ENCODE data around the gene STAT1. TPM values are rescaled to one million over a fixed set of nuclear protein-coding genes. Genes with fewer than 3 reads are reported as not detected.

The STAT1 gene
- total RNA-seq, 1 donor from 2014 or later = 12.4 TPM

GRCh38 chr2:190994148-190994547 is 19.8 kb downstream of the STAT1 start:
- DNase-seq = no peak
- Mint-ChIP-seq H3K4me3 (ENCODE audit: unreplicated experiment) (no peak overlapping the region), H3K27me3 (ENCODE audit: unreplicated experiment) (no peaks in the 10 kb centered on the region), H3K4me1 (ENCODE audit: low read depth, unreplicated experiment) (no peaks in the 10 kb centered on the region), H3K9me3 (ENCODE audit: unreplicated experiment) (no peaks in the 10 kb centered on the region), H3K36me3 (ENCODE audit: unreplicated experiment) (peaks cover 7% of the 10 kb centered on the region), H3K27ac (ENCODE audit: unreplicated experiment) (no peak overlapping the region)
- TF ChIP-seq CTCF (IDR thresholded peaks at IDR 0.05; ENCODE audit: partially characterized antibody, unreplicated experiment) = no peak

- Mint-ChIP-seq H3K9me3 (ENCODE audit: unreplicated experiment) (no peaks in the 10 kb centered on the region), H3K27me3 (ENCODE audit: unreplicated experiment) (no peaks in the 10 kb centered on the region), H3K4me1 (ENCODE audit: low read depth, unreplicated experiment) (no peaks in the 10 kb centered on the region), H3K36me3 (ENCODE audit: unreplicated experiment) (peaks cover 7% of the 10 kb centered on the region), H3K27ac (ENCODE audit: unreplicated experiment) (no peak overlapping the region), H3K4me3 (ENCODE audit: unreplicated experiment) (no peak overlapping the region)
- DNase-seq = no peak
- TF ChIP-seq CTCF (IDR thresholded peaks at IDR 0.05; ENCODE audit: partially characterized antibody, unreplicated experiment) = no peak
These were observed 20.7 kb downstream of the STAT1 start for GRCh38 chr2:190993292-190993643.

- no peak for TF ChIP-seq CTCF (IDR thresholded peaks at IDR 0.05; ENCODE audit: partially characterized antibody, unreplicated experiment)
- Mint-ChIP-seq H3K27me3 (ENCODE audit: unreplicated experiment) (no peaks in the 10 kb centered on the region), H3K27ac (ENCODE audit: unreplicated experiment) (no peak overlapping the region), H3K4me1 (ENCODE audit: low read depth, unreplicated experiment) (no peaks in the 10 kb centered on the region), H3K9me3 (ENCODE audit: unreplicated experiment) (no peaks in the 10 kb centered on the region), H3K4me3 (ENCODE audit: unreplicated experiment) (no peak overlapping the region), H3K36me3 (ENCODE audit: unreplicated experiment) (peaks cover 7% of the 10 kb centered on the region)
- no peak for DNase-seq
These were observed 23.8 kb downstream of the STAT1 start for GRCh38 chr2:190990132-190990531.

- H3K9me3 Mint-ChIP-seq (ENCODE audit: unreplicated experiment) = no peaks in the 10 kb centered on the region
These were observed 25.1 kb downstream of the STAT1 start for GRCh38 chr2:190988910-190989309.

GRCh38 chr2:190987938-190988337 is 26.0 kb downstream of the STAT1 start:
- no peaks in the 10 kb centered on the region for H3K9me3 Mint-ChIP-seq (ENCODE audit: unreplicated experiment)
- no peak overlapping the region for H3K4me3 Mint-ChIP-seq (ENCODE audit: unreplicated experiment)
- DNase-seq = no peak
- no peaks in the 10 kb centered on the region for H3K36me3 Mint-ChIP-seq (ENCODE audit: unreplicated experiment)
- H3K4me1 Mint-ChIP-seq (ENCODE audit: low read depth, unreplicated experiment) = no peaks in the 10 kb centered on the region
- no peak overlapping the region for H3K27ac Mint-ChIP-seq (ENCODE audit: unreplicated experiment)
- no peaks in the 10 kb centered on the region for H3K27me3 Mint-ChIP-seq (ENCODE audit: unreplicated experiment)
- TF ChIP-seq CTCF (IDR thresholded peaks at IDR 0.05; ENCODE audit: partially characterized antibody, unreplicated experiment) = no peak

More at GRCh38 chr2:190988910-190989309, 25.1 kb downstream of the STAT1 start:
- Mint-ChIP-seq H3K4me3 (ENCODE audit: unreplicated experiment) (no peak overlapping the region), H3K4me1 (ENCODE audit: low read depth, unreplicated experiment) (no peaks in the 10 kb centered on the region), H3K27ac (ENCODE audit: unreplicated experiment) (no peak overlapping the region), H3K27me3 (ENCODE audit: unreplicated experiment) (no peaks in the 10 kb centered on the region), H3K36me3 (ENCODE audit: unreplicated experiment) (peaks cover 3% of the 10 kb centered on the region)
- no peak for TF ChIP-seq CTCF (IDR thresholded peaks at IDR 0.05; ENCODE audit: partially characterized antibody, unreplicated experiment)
- no peak for DNase-seq
